HG03095 (cell line): ENCODE data around the gene TMEFF1.

Source experiments
- ATAC-seq: cut with Tn5 transposase; IDR thresholded peaks from one replicate; pipeline ENCODE4 v1.9.1; 2021; ENCODE audit warnings: moderate library complexity; ENCODE audit not compliant: unreplicated experiment

Gene TMEFF1

GRCh38 chr9:100567856-100568255 lies 94.9 kb downstream of the TMEFF1 start:
- no peak for ATAC-seq

- no peak for ATAC-seq
Measured at GRCh38 chr9:100573655-100574260, 100.8 kb downstream of the TMEFF1 start.

GRCh38 chr9:100575006-100575405 lies 102.1 kb downstream of the TMEFF1 start:
- ATAC-seq, result no peak

GRCh38 chr9:100575765-100576386 lies 102.9 kb downstream of the TMEFF1 start:
- no peak for ATAC-seq

- ATAC-seq, result no peak
Measured at GRCh38 chr9:100577776-100578448, 105.0 kb downstream of the TMEFF1 start, which contains the start of gene CAVIN4. Gene CAVIN4 (plus strand): TSS chr9:100578079. CDS start chr9:100578144, 65 bp downstream.

GRCh38 chr9:100578610-100579009 lies 105.7 kb downstream of the TMEFF1 start:
- ATAC-seq, result no peak

GRCh38 chr9:100579665-100580064 lies 106.7 kb downstream of the TMEFF1 start:
- no peak for ATAC-seq

- no peak for ATAC-seq
Measured at GRCh38 chr9:100580257-100580656, 107.3 kb downstream of the TMEFF1 start.

- ATAC-seq, result no peak
Measured at GRCh38 chr9:100581081-100581480, 108.1 kb downstream of the TMEFF1 start.

GRCh38 chr9:100581661-100582060 lies 108.7 kb downstream of the TMEFF1 start:
- ATAC-seq, result no peak

- no peak for ATAC-seq
Measured at GRCh38 chr9:100583014-100583802, 110.3 kb downstream of the TMEFF1 start.

GRCh38 chr9:100584951-100585350 lies 112.0 kb downstream of the TMEFF1 start:
- ATAC-seq, result no peak

- no peak for ATAC-seq
Measured at GRCh38 chr9:100586093-100586492, 113.1 kb downstream of the TMEFF1 start.

- no peak for ATAC-seq
Measured at GRCh38 chr9:100587375-100587774, 114.4 kb downstream of the TMEFF1 start.

- no peak for ATAC-seq
Measured at GRCh38 chr9:100589582-100589981, 116.6 kb downstream of the TMEFF1 start.

- no peak for ATAC-seq
Measured at GRCh38 chr9:100590481-100590880, 117.5 kb downstream of the TMEFF1 start.

GRCh38 chr9:100591139-100591538 lies 118.2 kb downstream of the TMEFF1 start:
- no peak for ATAC-seq

- no peak for ATAC-seq
Measured at GRCh38 chr9:100591639-100592412, 118.9 kb downstream of the TMEFF1 start.

- no peak for ATAC-seq
Measured at GRCh38 chr9:100595391-100596199, 122.6 kb downstream of the TMEFF1 start.

- ATAC-seq, result no peak
Measured at GRCh38 chr9:100597236-100597635, 124.3 kb downstream of the TMEFF1 start.
